ENCODE data around the gene FKBP6. TPM values are rescaled to one million over a fixed set of nuclear protein-coding genes. Genes with fewer than 3 reads are reported as not detected.
"Not testable (repeated sequence)": the region's sequence is repeated elsewhere in the genome, so short reads cannot be mapped to it uniquely, and the experiment has no call there.

FKBP6 gene, protein sequence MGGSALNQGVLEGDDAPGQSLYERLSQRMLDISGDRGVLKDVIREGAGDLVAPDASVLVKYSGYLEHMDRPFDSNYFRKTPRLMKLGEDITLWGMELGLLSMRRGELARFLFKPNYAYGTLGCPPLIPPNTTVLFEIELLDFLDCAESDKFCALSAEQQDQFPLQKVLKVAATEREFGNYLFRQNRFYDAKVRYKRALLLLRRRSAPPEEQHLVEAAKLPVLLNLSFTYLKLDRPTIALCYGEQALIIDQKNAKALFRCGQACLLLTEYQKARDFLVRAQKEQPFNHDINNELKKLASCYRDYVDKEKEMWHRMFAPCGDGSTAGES
- polyA plus RNA-seq (2013, experiment 1 of 2): not detected
- not detected for polyA plus RNA-seq (2013, experiment 2 of 2)

DNA sequence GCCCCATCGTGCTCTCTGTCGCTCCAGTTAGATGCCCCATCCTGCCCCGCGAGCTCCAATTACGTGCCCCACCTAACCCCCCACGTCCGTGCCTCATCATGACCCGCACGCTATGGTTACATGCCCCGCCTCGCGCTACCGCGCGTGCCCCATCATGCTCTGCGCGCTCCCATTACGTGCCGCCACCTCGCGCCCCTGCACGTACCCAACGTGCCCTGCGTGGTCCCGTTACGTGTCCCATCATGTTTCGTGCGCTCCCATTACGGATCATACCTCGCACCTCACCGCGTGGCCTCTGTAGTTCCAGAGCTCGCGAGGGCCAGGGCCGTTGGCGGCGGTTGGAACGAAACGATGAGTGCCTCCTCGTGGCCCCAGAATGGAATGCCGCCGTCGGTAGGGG is at the start of gene FKBP6, which contains the start of gene TRIM50:
TSS of gene FKBP6 (plus strand) at position 240 of the 400 bp plus-strand sequence. CDS start 268 bp downstream, outside the sequence.
TSS of gene TRIM50 (minus strand) at position 161 of the 400 bp plus-strand sequence. CDS start 3,295 bp downstream, outside the sequence.
- 98% methylated on average over 34 of the region's 43 CpGs for WGBS
- H3K14ac ChIP-seq (ENCODE audit: low read length in 2 of 2); H3K23ac ChIP-seq (ENCODE audit: low read length in 2 of 2); DNase-seq; H3K9ac ChIP-seq (ENCODE audit: low read length); H3K4ac ChIP-seq (ENCODE audit: low read depth in 1 of 2, low read length in 2 of 2); H2BK15ac ChIP-seq (ENCODE audit: low read depth, poor library complexity, severe bottlenecking); H3K4me2 ChIP-seq (ENCODE audit: low read length, poor library complexity, severe bottlenecking); H4K91ac ChIP-seq (ENCODE audit: low read length); H2BK5ac ChIP-seq (ENCODE audit: low read depth, low read length, poor library complexity, severe bottlenecking); H2BK12ac ChIP-seq (ENCODE audit: low read length in 2 of 2); H4K8ac ChIP-seq (ENCODE audit: low read length); H3K4me3 ChIP-seq (ENCODE audit: insufficient read depth in 1 of 2, low read depth in 1 of 2, low read length in 2 of 2); H3K9me3 ChIP-seq (ENCODE audit: control insufficient read depth, low read length); H3K18ac ChIP-seq (ENCODE audit: low read depth in 1 of 2, low read length in 2 of 2); H3K36me3 ChIP-seq (ENCODE audit: control insufficient read depth in 1 of 2, insufficient read depth in 2 of 2, low read depth in 1 of 2, low read length in 2 of 2); H2AFZ ChIP-seq (ENCODE audit: low read depth, low read length); H2BK120ac ChIP-seq (ENCODE audit: low read depth, low read length); H3K27ac ChIP-seq (ENCODE audit: low read length, poor library complexity, severe bottlenecking); H3K79me1 ChIP-seq (replicated peaks; ENCODE audit: low read length, poor library complexity, severe bottlenecking); H2AK5ac ChIP-seq (ENCODE audit: low read length, severe bottlenecking): not testable (repeated sequence)
- peaks cover 0 to 36% of the 10 kb centered on the region in 2 experiments for H3K27me3 ChIP-seq (ENCODE audit: control insufficient read depth in 1 of 2, insufficient read depth in 1 of 2, low read length in 2 of 2)
- H3K4me1 ChIP-seq (ENCODE audit: control insufficient read depth, insufficient read depth, low read depth, low read length): peaks cover 14% of the 10 kb centered on the region

DNA sequence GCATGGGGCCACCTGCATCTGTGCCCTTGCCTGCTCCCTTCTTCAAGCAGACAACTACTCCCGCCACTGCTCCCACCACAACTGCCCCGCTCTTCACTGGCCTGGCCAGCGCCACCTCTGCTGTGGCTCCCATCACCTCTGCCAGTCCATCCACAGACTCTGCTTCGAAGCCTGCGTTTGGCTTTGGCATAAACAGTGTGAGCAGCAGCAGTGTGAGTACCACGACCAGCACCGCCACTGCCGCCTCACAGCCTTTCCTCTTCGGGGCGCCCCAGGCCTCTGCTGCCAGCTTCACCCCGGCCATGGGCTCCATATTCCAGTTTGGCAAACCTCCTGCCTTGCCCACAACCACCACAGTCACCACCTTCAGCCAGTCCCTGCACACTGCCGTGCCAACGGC is 30.7 kb upstream of the FKBP6 start:
- not testable (repeated sequence) for H3K4ac ChIP-seq (ENCODE audit: low read depth in 1 of 2, low read length in 2 of 2); H2BK120ac ChIP-seq (ENCODE audit: low read depth, low read length); H4K91ac ChIP-seq (ENCODE audit: low read length); H3K9me3 ChIP-seq (ENCODE audit: control insufficient read depth, low read length); H2BK5ac ChIP-seq (ENCODE audit: low read depth, low read length, poor library complexity, severe bottlenecking); H2BK12ac ChIP-seq (ENCODE audit: low read length in 2 of 2); H3K79me1 ChIP-seq (replicated peaks; ENCODE audit: low read length, poor library complexity, severe bottlenecking); H3K9ac ChIP-seq (ENCODE audit: low read length); H3K4me3 ChIP-seq (ENCODE audit: insufficient read depth in 1 of 2, low read depth in 1 of 2, low read length in 2 of 2); H3K18ac ChIP-seq (ENCODE audit: low read depth in 1 of 2, low read length in 2 of 2); H3K23ac ChIP-seq (ENCODE audit: low read length in 2 of 2); H2BK15ac ChIP-seq (ENCODE audit: low read depth, poor library complexity, severe bottlenecking); H2AK5ac ChIP-seq (ENCODE audit: low read length, severe bottlenecking); H4K8ac ChIP-seq (ENCODE audit: low read length); H3K14ac ChIP-seq (ENCODE audit: low read length in 2 of 2); H3K4me1 ChIP-seq (ENCODE audit: control insufficient read depth, insufficient read depth, low read depth, low read length); H2AFZ ChIP-seq (ENCODE audit: low read depth, low read length); H3K27ac ChIP-seq (ENCODE audit: low read length, poor library complexity, severe bottlenecking); H3K36me3 ChIP-seq (ENCODE audit: control insufficient read depth in 1 of 2, insufficient read depth in 2 of 2, low read depth in 1 of 2, low read length in 2 of 2); DNase-seq; H3K27me3 ChIP-seq (ENCODE audit: control insufficient read depth in 1 of 2, insufficient read depth in 1 of 2, low read length in 2 of 2); H3K4me2 ChIP-seq (ENCODE audit: low read length, poor library complexity, severe bottlenecking)
- WGBS: no CpG with 5 or more reads among the region's 13 CpGs

DNA sequence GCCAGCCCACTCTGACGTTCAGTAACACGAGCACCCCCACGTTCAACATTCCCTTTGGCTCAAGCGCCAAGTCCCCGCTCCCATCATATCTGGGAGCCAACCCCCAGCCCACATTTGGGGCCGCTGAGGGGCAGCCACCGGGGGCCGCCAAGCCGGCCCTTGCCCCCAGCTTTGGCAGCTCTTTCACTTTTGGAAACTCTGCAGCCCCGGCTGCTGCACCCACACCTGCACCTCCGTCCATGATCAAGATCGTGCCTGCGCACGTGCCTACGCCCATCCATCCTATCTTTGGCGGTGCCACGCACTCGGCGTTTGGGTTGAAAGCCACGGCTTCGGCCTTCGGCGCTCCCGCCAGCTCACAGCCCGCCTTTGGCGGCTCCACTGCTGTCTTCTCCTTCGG is 30.3 kb upstream of the FKBP6 start:
- H2AFZ ChIP-seq (ENCODE audit: low read depth, low read length); H3K9me3 ChIP-seq (ENCODE audit: control insufficient read depth, low read length); H3K4ac ChIP-seq (ENCODE audit: low read depth in 1 of 2, low read length in 2 of 2); H2BK15ac ChIP-seq (ENCODE audit: low read depth, poor library complexity, severe bottlenecking); H3K4me1 ChIP-seq (ENCODE audit: control insufficient read depth, insufficient read depth, low read depth, low read length); H3K9ac ChIP-seq (ENCODE audit: low read length); H2BK120ac ChIP-seq (ENCODE audit: low read depth, low read length); H2BK5ac ChIP-seq (ENCODE audit: low read depth, low read length, poor library complexity, severe bottlenecking); H2AK5ac ChIP-seq (ENCODE audit: low read length, severe bottlenecking); H3K4me3 ChIP-seq (ENCODE audit: insufficient read depth in 1 of 2, low read depth in 1 of 2, low read length in 2 of 2); H3K23ac ChIP-seq (ENCODE audit: low read length in 2 of 2); H3K18ac ChIP-seq (ENCODE audit: low read depth in 1 of 2, low read length in 2 of 2); H3K27me3 ChIP-seq (ENCODE audit: control insufficient read depth in 1 of 2, insufficient read depth in 1 of 2, low read length in 2 of 2); H3K79me1 ChIP-seq (replicated peaks; ENCODE audit: low read length, poor library complexity, severe bottlenecking); H3K4me2 ChIP-seq (ENCODE audit: low read length, poor library complexity, severe bottlenecking); H4K91ac ChIP-seq (ENCODE audit: low read length); H4K8ac ChIP-seq (ENCODE audit: low read length); H3K27ac ChIP-seq (ENCODE audit: low read length, poor library complexity, severe bottlenecking); H2BK12ac ChIP-seq (ENCODE audit: low read length in 2 of 2); DNase-seq; H3K14ac ChIP-seq (ENCODE audit: low read length in 2 of 2); H3K36me3 ChIP-seq (ENCODE audit: control insufficient read depth in 1 of 2, insufficient read depth in 2 of 2, low read depth in 1 of 2, low read length in 2 of 2): not testable (repeated sequence)
- WGBS: 89% methylated on average over 5 of the region's 27 CpGs

DNA sequence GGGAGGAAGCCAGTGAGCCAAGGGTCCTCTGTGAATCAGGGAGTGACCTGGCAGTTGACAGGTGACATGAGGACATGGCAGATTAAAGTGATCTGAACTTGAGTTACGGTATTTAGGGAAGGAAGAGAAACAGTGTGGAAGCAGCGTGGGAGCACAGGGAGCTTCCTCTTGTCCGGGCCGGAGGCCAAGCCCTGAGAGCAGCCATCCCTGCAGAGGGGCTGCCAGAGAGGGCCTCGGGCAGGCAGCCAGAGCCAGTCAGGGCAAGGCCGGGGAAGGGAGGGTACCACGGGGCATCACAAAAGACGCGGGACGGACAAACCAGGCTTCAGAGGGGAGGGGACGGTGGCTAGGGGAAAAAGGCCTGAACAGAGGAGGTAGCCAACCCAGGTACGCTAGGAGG is 28.1 kb upstream of the FKBP6 start:
- not testable (repeated sequence) for H2BK5ac ChIP-seq (ENCODE audit: low read depth, low read length, poor library complexity, severe bottlenecking); H3K9me3 ChIP-seq (ENCODE audit: control insufficient read depth, low read length); H2BK120ac ChIP-seq (ENCODE audit: low read depth, low read length); H2BK15ac ChIP-seq (ENCODE audit: low read depth, poor library complexity, severe bottlenecking); H3K27ac ChIP-seq (ENCODE audit: low read length, poor library complexity, severe bottlenecking); H3K4me1 ChIP-seq (ENCODE audit: control insufficient read depth, insufficient read depth, low read depth, low read length); H2AFZ ChIP-seq (ENCODE audit: low read depth, low read length); H3K4ac ChIP-seq (ENCODE audit: low read depth in 1 of 2, low read length in 2 of 2); H3K4me2 ChIP-seq (ENCODE audit: low read length, poor library complexity, severe bottlenecking); H3K9ac ChIP-seq (ENCODE audit: low read length); H2BK12ac ChIP-seq (ENCODE audit: low read length in 2 of 2); H3K14ac ChIP-seq (ENCODE audit: low read length in 2 of 2); H3K23ac ChIP-seq (ENCODE audit: low read length in 2 of 2); H4K91ac ChIP-seq (ENCODE audit: low read length); H4K8ac ChIP-seq (ENCODE audit: low read length); H3K79me1 ChIP-seq (replicated peaks; ENCODE audit: low read length, poor library complexity, severe bottlenecking); H3K18ac ChIP-seq (ENCODE audit: low read depth in 1 of 2, low read length in 2 of 2); H2AK5ac ChIP-seq (ENCODE audit: low read length, severe bottlenecking); H3K4me3 ChIP-seq (ENCODE audit: insufficient read depth in 1 of 2, low read depth in 1 of 2, low read length in 2 of 2); DNase-seq; H3K27me3 ChIP-seq (ENCODE audit: control insufficient read depth in 1 of 2, insufficient read depth in 1 of 2, low read length in 2 of 2)
- H3K36me3 ChIP-seq (ENCODE audit: control insufficient read depth in 1 of 2, insufficient read depth in 2 of 2, low read depth in 1 of 2, low read length in 2 of 2): peaks cover 17 to 19% of the 10 kb centered on the region in 2 experiments
- no CpG with 5 or more reads among the region's 12 CpGs for WGBS
